M059J (cell line): Measurements from ENCODE around the gene ANHX. TPM values are rescaled to one million over a fixed set of nuclear protein-coding genes. Genes with fewer than 3 reads are reported as not detected.

Source experiments
- DNase-seq: peaks from one replicate; pipeline ENCODE4 v3.0.0-alpha.2; 2012; ENCODE audit warnings: low read depth
- total RNA-seq: library from RNA; depleted of rRNA; stranded (reverse); fragments of >200 nt; shearing (Covaris generic); gene quantifications from 2 replicates; pipeline ENCODE4 v1.2.3, GENCODE V29; 2014; rRNA removed

Gene ANHX
- total RNA-seq, 1 experiment from 2014 or later, result not detected

DNA sequence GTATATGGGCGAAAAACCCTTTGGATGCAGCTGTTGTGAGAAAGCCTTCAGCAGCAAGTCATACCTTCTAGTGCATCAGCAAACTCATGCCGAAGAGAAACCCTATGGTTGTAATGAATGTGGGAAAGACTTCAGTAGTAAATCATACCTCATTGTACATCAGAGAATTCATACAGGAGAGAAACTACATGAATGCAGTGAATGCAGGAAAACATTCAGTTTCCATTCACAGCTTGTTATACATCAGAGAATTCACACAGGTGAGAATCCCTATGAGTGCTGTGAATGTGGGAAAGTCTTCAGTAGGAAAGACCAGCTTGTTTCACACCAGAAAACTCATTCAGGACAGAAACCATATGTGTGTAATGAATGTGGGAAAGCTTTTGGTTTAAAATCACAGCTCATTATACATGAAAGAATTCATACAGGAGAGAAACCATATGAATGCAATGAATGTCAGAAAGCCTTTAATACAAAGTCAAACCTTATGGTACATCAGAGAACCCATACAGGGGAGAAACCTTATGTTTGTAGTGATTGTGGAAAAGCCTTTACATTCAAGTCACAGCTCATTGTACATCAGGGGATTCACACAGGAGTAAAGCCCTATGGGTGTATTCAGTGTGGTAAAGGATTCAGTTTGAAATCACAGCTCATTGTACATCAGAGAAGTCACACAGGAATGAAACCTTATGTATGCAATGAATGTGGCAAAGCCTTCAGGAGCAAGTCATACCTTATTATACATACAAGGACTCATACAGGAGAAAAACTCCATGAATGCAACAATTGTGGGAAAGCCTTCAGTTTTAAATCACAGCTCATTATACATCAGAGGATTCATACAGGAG is 33.0 kb downstream of the ANHX start:
- DNase-seq, result peak; percentile 4

DNA sequence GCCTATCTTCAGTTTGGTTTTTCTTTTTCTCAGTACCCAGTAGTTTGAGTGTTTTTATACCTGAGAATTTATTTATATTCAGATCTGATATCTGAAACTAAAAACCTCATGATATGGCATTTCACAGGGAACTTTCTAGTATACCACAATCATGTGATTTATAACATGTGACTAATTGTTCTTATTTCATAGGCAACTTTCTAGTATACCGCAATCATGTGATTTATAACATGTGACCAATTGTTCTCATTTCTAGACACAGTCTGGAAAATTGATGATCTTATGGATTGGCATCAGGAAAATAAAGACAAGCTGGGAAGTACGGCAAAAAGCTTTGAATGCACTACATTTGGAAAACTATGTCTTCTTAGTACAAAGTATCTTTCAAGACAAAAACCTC is 33.8 kb downstream of the ANHX start:
- no peak for DNase-seq

- no peak for DNase-seq
Observed at GRCh38 chr12:133192847-133193246, 42.8 kb downstream of the ANHX start.

- no peak for DNase-seq
Observed at GRCh38 chr12:133190176-133190575, 45.5 kb downstream of the ANHX start.

- peak; percentile 84 for DNase-seq
Observed at GRCh38 chr12:133181238-133181959, 54.3 kb downstream of the ANHX start, which contains the start of gene ZNF268. Gene ZNF268, plus strand, starts transcription at chr12:133181495. Its CDS starts 503 bp downstream, at chr12:133181998.

- DNase-seq, result no peak
Observed at GRCh38 chr12:133180669-133181068, 55.0 kb downstream of the ANHX start.

DNA sequence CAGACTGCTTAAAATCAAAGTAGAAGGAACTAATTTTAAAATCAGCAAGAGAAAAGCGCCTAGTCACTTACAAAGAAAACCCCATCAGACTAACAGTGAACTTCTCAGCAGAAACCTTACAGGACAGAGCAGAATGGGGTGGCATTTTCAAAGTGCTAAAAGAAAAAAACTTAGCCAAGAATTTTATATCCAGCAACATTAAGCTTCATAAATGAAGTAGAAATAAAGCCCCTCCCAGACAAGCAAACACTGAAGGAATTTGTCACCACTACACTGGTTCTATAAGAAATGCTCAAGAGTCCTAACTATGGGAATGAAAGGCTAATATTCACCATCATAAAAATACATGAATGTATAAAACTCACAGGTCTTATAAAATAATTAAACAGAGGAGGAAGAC is 60.8 kb downstream of the ANHX start:
- DNase-seq, result no peak

GRCh38 chr12:133172491-133172890 is 63.2 kb downstream of the ANHX start:
- DNase-seq, result no peak

Other genes starting within 250 kb of the ANHX start
- gene ZNF26, start 249.5 kb downstream of the ANHX start, total RNA-seq, result 4.0 and 10.7 TPM in 2 replicates
- 9.8 and 12.1 TPM in 2 replicates for gene ZNF84, start 198.4 kb downstream of the ANHX start, total RNA-seq
- gene ZNF140, start 155.0 kb downstream of the ANHX start, total RNA-seq, result 10.7 and 15.7 TPM in 2 replicates
- gene ZNF891, start 105.6 kb downstream of the ANHX start, total RNA-seq, result 0.32 and 0.44 TPM in 2 replicates
- 3.7 and 8.7 TPM in 2 replicates for gene ZNF10, start 105.2 kb downstream of the ANHX start, total RNA-seq
- gene ZNF268, start 54.4 kb downstream of the ANHX start, total RNA-seq, result 14.4 and 16.2 TPM in 2 replicates